Upper lobe of left lung (tissue), 6 donors: ENCODE data around the gene STRADB. TPM values are rescaled to one million over a fixed set of nuclear protein-coding genes. Genes with fewer than 3 reads are reported as not detected.
A peak's percentile ranks its signal among the peaks of the same experiment; 100 is the strongest.
"Not testable (repeated sequence)": the region's sequence is repeated elsewhere in the genome, so short reads cannot be mapped to it uniquely, and the experiment has no call there.

Experiments
- ATAC-seq, 2 donors: fragments of 200-7000 bp; cut with Tn5 transposase; one replicate each; pipeline ENCODE4 v1.9.1; 2022; ENCODE audit warnings: mild to moderate bottlenecking in 2 of 2, moderate library complexity in 2 of 2; ENCODE audit not compliant: low FRiP score in 2 of 2
- DNase-seq, 2 donors: peaks; one replicate each; pipeline ENCODE4 v3.0.0-alpha.2; 2019 to 2020
- H3K27ac ChIP-seq, 4 donors: fragments of 200-600 bp; sonication (generic); one replicate each; pipeline ENCODE4 v1.5.1; 2016 to 2019
- H3K27me3 ChIP-seq, 4 donors: fragments of 200-600 bp; sonication (generic); one replicate each; pipeline ENCODE4 v1.5.1; 2017 to 2019
- H3K36me3 ChIP-seq, 4 donors: fragments of 200-600 bp; sonication (generic); one replicate each; pipeline ENCODE4 v1.5.1; 2016 to 2019
- H3K4me1 ChIP-seq, 4 donors: fragments of 200-600 bp; sonication (generic); one replicate each; pipeline ENCODE4 v1.5.1; 2018 to 2019
- H3K4me3 ChIP-seq, 4 donors: fragments of 200-600 bp; sonication (generic); one replicate each; pipeline ENCODE4 v1.5.1; 2017 to 2019; ENCODE audit warnings: mild to moderate bottlenecking in 2 of 4, moderate library complexity in 1 of 4
- H3K9me3 ChIP-seq, 4 donors: fragments of 200-600 bp; sonication (generic); one replicate each; pipeline ENCODE4 v1.5.1; 2018 to 2019
- CTCF ChIP-seq, 6 experiments: fragments of 450-650 bp in 4 of 6; fragments of 200-600 bp in 2 of 6; sonication (generic) in 2 of 6; IDR thresholded peaks; one replicate each; pipeline ENCODE4 v1.5.1; 2016 to 2019; ENCODE audit warnings: antibody characterized with exemption in 6 of 6
- EP300 ChIP-seq, 4 donors: sonication (generic); formaldehyde crosslinking; IDR thresholded peaks; one replicate each; pipeline ENCODE4 v1.5.1; 2017; ENCODE audit warnings: antibody characterized with exemption in 4 of 4, control low read depth in 2 of 4
- POLR2A ChIP-seq, 4 donors: fragments of 450-650 bp; IDR thresholded peaks; one replicate each; pipeline ENCODE4 v1.5.1; 2016 to 2017; ENCODE audit warnings: antibody characterized with exemption in 4 of 4, mild to moderate bottlenecking in 2 of 4
- POLR2AphosphoS5 ChIP-seq, 2 donors: sonication (generic); formaldehyde crosslinking; IDR thresholded peaks; one replicate each; pipeline ENCODE4 v1.5.1; 2017; ENCODE audit warnings: antibody characterized with exemption in 2 of 2
- WGBS, 2 donors: methylation state at CpG; one replicate each; pipeline ENCODE4 v1.1.5; 2017 to 2018; 5-methylcytosine and 5-hydroxymethylcytosine counted together
- total RNA-seq, 6 donors: library from RNA; depleted of rRNA in 4 of 6; stranded (reverse); fragments of >200 nt in 4 of 6; gene quantifications; one replicate each; pipeline versions ENCODE4 v1.1.0 to v1.2.1, GENCODE V29; 2016 to 2021
- donor health status: DM: no; HTN: no; CAD: no; lungs with moderate emphysema.
- donor health status: DM: no; HTN: yes; CAD: no; lungs with severe emphysema.

Gene STRADB
- total RNA-seq, 6 donors from 2014 or later: 6.8 to 36.2 (median 21.7) TPM

GRCh38 chr2:201430839-201431238 lies 20.7 kb upstream of the STRADB start:
- H3K4me1 ChIP-seq: peaks cover 23 to 36% (median 30%) of the 10 kb centered on the region in 4 donors
- H3K27ac ChIP-seq: peak overlapping the region in 2 of 4 donors; percentile 31 to 82
- no peak for TF ChIP-seq POLR2A (IDR thresholded peaks at IDR 0.05)
- TF ChIP-seq EP300 (IDR thresholded peaks at IDR 0.05): no peak
- TF ChIP-seq POLR2AphosphoS5 (IDR thresholded peaks at IDR 0.05): no peak
- TF ChIP-seq CTCF (IDR thresholded peaks at IDR 0.05): no peak
- no peaks in the 10 kb centered on the region for H3K9me3 ChIP-seq
- no peak for ATAC-seq
- 77 to 98% methylated on average over 4 to 5 of the region's 5 CpGs for WGBS, 2 donors
- no peak overlapping the region for H3K4me3 ChIP-seq
- no peaks in the 10 kb centered on the region for H3K27me3 ChIP-seq
- no peaks in the 10 kb centered on the region for H3K36me3 ChIP-seq
- no peak for DNase-seq

- Histone ChIP-seq H3K4me1 (peaks cover 23 to 36% (median 30%) of the 10 kb centered on the region in 4 donors), H3K4me3 (no peak overlapping the region), H3K9me3 (no peaks in the 10 kb centered on the region), H3K36me3 (no peaks in the 10 kb centered on the region), H3K27me3 (no peaks in the 10 kb centered on the region), H3K27ac (peak overlapping the region; percentile 36 to 82 (median 62))
- DNase-seq: no peak
- 21 to 31% methylated on average over 4 of the region's 4 CpGs for WGBS, 2 donors
- TF ChIP-seq POLR2A (IDR thresholded peaks at IDR 0.05) (no peak), POLR2AphosphoS5 (IDR thresholded peaks at IDR 0.05) (no peak)
- ATAC-seq: no peak
Measured at GRCh38 chr2:201432038-201432620, 19.4 kb upstream of the STRADB start.

- H3K4me1 ChIP-seq: peaks cover 23 to 36% (median 30%) of the 10 kb centered on the region in 4 donors
- TF ChIP-seq POLR2A (IDR thresholded peaks at IDR 0.05) (no peak), POLR2AphosphoS5 (IDR thresholded peaks at IDR 0.05) (no peak), EP300 (IDR thresholded peaks at IDR 0.05) (no peak), CTCF (IDR thresholded peaks at IDR 0.05) (no peak)
- no peak overlapping the region for H3K4me3 ChIP-seq
- H3K36me3 ChIP-seq: no peaks in the 10 kb centered on the region
- H3K9me3 ChIP-seq: no peaks in the 10 kb centered on the region
- DNase-seq (no peak), ATAC-seq (peak in 1 of 2 donors; percentile 52)
- H3K27me3 ChIP-seq: no peaks in the 10 kb centered on the region
- H3K27ac ChIP-seq: peak overlapping the region; percentile 43 to 82 (median 62)
- WGBS, 2 donors: 45 to 47% methylated on average over 5 of the region's 5 CpGs
Measured at GRCh38 chr2:201432621-201433393, 18.7 kb upstream of the STRADB start.

- WGBS, 2 donors: 38 to 45% methylated on average over 11 of the region's 11 CpGs
- Histone ChIP-seq H3K36me3 (no peaks in the 10 kb centered on the region), H3K4me3 (no peak overlapping the region), H3K27me3 (no peaks in the 10 kb centered on the region), H3K9me3 (no peaks in the 10 kb centered on the region), H3K4me1 (peaks cover 25 to 36% (median 30%) of the 10 kb centered on the region in 4 donors), H3K27ac (peak overlapping the region; percentile 43 to 82 (median 62))
- no peak for DNase-seq
- ATAC-seq: no peak
- TF ChIP-seq CTCF (IDR thresholded peaks at IDR 0.05) (no peak), POLR2A (IDR thresholded peaks at IDR 0.05) (no peak), EP300 (IDR thresholded peaks at IDR 0.05) (no peak), POLR2AphosphoS5 (IDR thresholded peaks at IDR 0.05) (no peak)
Measured at GRCh38 chr2:201433394-201433995, 18.0 kb upstream of the STRADB start.

- Histone ChIP-seq H3K36me3 (no peaks in the 10 kb centered on the region), H3K9me3 (no peaks in the 10 kb centered on the region), H3K4me1 (peaks cover 30 to 40% (median 32%) of the 10 kb centered on the region in 4 donors), H3K27ac (no peak overlapping the region), H3K4me3 (no peak overlapping the region), H3K27me3 (no peaks in the 10 kb centered on the region)
- ATAC-seq (no peak), DNase-seq (no peak)
- 89 to 98% methylated on average over 2 of the region's 2 CpGs for WGBS, 2 donors
- TF ChIP-seq POLR2AphosphoS5 (IDR thresholded peaks at IDR 0.05) (no peak), POLR2A (IDR thresholded peaks at IDR 0.05) (no peak), CTCF (IDR thresholded peaks at IDR 0.05) (no peak), EP300 (IDR thresholded peaks at IDR 0.05) (no peak)
Measured at GRCh38 chr2:201436141-201436540, 15.4 kb upstream of the STRADB start.

- WGBS, 2 donors: 91 to 97% methylated on average over 1 of the region's 3 CpGs
- H3K9me3 ChIP-seq, H3K27me3 ChIP-seq, ATAC-seq, DNase-seq, H3K27ac ChIP-seq, H3K36me3 ChIP-seq, H3K4me3 ChIP-seq: not testable (repeated sequence)
- peaks cover 7 to 11% (median 9%) of the 10 kb centered on the region in 4 donors for H3K4me1 ChIP-seq
Measured at GRCh38 chr2:201439336-201439922, 12.1 kb upstream of the STRADB start.
